Prostate gland (tissue), 2 donors: ENCODE data around the gene PRR23E. TPM values are rescaled to one million over a fixed set of nuclear protein-coding genes. Genes with fewer than 3 reads are reported as not detected.

Experiments
- DNase-seq: peaks from one replicate; pipeline ENCODE4 v3.0.0-alpha.2; 2019; ENCODE audit warnings: low spot score
- H3K27ac ChIP-seq, 2 donors: fragments of 200-600 bp; sonication (generic); 2 replicates each; pipeline ENCODE4 v1.5.1; 2017 to 2019
- H3K27me3 ChIP-seq: fragments of 200-600 bp; sonication (generic); replicated peaks from 2 replicates; pipeline ENCODE4 v1.5.1; 2019; ENCODE audit not compliant: insufficient read depth
- H3K36me3 ChIP-seq, 2 donors: fragments of 200-600 bp; sonication (generic); 1 replicate in 1 of 2; 2 replicates in 1 of 2; pipeline versions ENCODE4 v1.5.1 to v1.8.1; 2017 to 2019
- H3K4me1 ChIP-seq: fragments of 200-600 bp; sonication (generic); replicated peaks from 2 replicates; pipeline ENCODE4 v1.5.1; 2019
- H3K4me3 ChIP-seq, 2 donors: fragments of 200-600 bp; sonication (generic); 2 replicates each; pipeline ENCODE4 v1.5.1; 2017 to 2019
- H3K9me3 ChIP-seq: fragments of 200-600 bp; sonication (generic); 2 replicates; pipeline ENCODE4 v1.5.1; 2017
- CTCF ChIP-seq, 4 experiments: fragments of 200-600 bp in 2 of 4; fragments of 450-650 bp in 2 of 4; sonication (generic) in 2 of 4; IDR thresholded peaks; 1 replicate in 3 of 4; 2 replicates in 1 of 4; pipeline ENCODE4 v1.5.1; 2016 to 2019; ENCODE audit warnings: antibody characterized with exemption in 4 of 4, mild to moderate bottlenecking in 2 of 4, moderate library complexity in 2 of 4
- POLR2A ChIP-seq: fragments of 450-650 bp; IDR thresholded peaks from one replicate; pipeline ENCODE4 v1.6.1; 2016; ENCODE audit warnings: antibody characterized with exemption, mild to moderate bottlenecking
- POLR2AphosphoS5 ChIP-seq: sonication (generic); formaldehyde crosslinking; IDR thresholded peaks from one replicate; pipeline ENCODE4 v1.6.1; 2017; ENCODE audit warnings: antibody characterized with exemption
- WGBS: methylation state at CpG from one replicate; pipeline ENCODE4 v1.1.5; 2018; 5-methylcytosine and 5-hydroxymethylcytosine counted together
- intact Hi-C: fragments of 100-400 bp; cut with DNase I; formaldehyde crosslinking; loops from one replicate; pipeline ENCODE4 v1.14.2; 2022
- total RNA-seq, 2 donors: library from RNA; depleted of rRNA; stranded (reverse); fragments of >200 nt; gene quantifications; one replicate each; pipeline ENCODE4 v1.1.0, GENCODE V29; 2016

Gene PRR23E
- not detected for total RNA-seq

GRCh38 chr3:127192576-127193232 lies at the start of gene PRR23E:
Gene PRR23E (plus strand): TSS chr3:127193131. CDS start chr3:127196686, 3,555 bp downstream.
- TF ChIP-seq POLR2A, result no peak
- no peak for TF ChIP-seq POLR2AphosphoS5
- no peak for TF ChIP-seq CTCF (IDR thresholded peaks at IDR 0.05)
- no peaks in the 10 kb centered on the region for H3K27me3 ChIP-seq
- no peaks in the 10 kb centered on the region for H3K4me1 ChIP-seq
- no peak for DNase-seq
- no peak within 1 kb of the TSS for H3K27ac ChIP-seq
- no peaks in the 10 kb centered on the region for H3K9me3 ChIP-seq
- no peak within 1 kb of the TSS for H3K4me3 ChIP-seq
- intact Hi-C loops, result no loop called here
- WGBS, result 92% methylated on average over 30 of the region's 31 CpGs
- no peaks in the 10 kb centered on the region for H3K36me3 ChIP-seq

GRCh38 chr3:127143172-127143571 lies 49.8 kb upstream of the PRR23E start:
- H3K9me3 ChIP-seq, result no peaks in the 10 kb centered on the region
- no peak overlapping the region for H3K4me3 ChIP-seq
- no peaks in the 10 kb centered on the region for H3K36me3 ChIP-seq
- no peaks in the 10 kb centered on the region for H3K27me3 ChIP-seq
- peaks cover 14% of the 10 kb centered on the region for H3K4me1 ChIP-seq
- TF ChIP-seq POLR2AphosphoS5 (no peak), POLR2A (no peak), CTCF (IDR thresholded peaks at IDR 0.05) (no peak)
- 100% methylated on average over 2 of the region's 2 CpGs for WGBS
- DNase-seq, result no peak
- no peak overlapping the region for H3K27ac ChIP-seq
- intact Hi-C loops, result no loop called here

- H3K27me3 ChIP-seq, result no peaks in the 10 kb centered on the region
- H3K4me1 ChIP-seq, result peaks cover 14% of the 10 kb centered on the region
- intact Hi-C loops, result no loop called here
- 89% methylated on average over 6 of the region's 6 CpGs for WGBS
- DNase-seq, result no peak
- no peaks in the 10 kb centered on the region for H3K36me3 ChIP-seq
- H3K9me3 ChIP-seq, result no peaks in the 10 kb centered on the region
- no peak overlapping the region for H3K4me3 ChIP-seq
- H3K27ac ChIP-seq, result no peak overlapping the region
- TF ChIP-seq POLR2AphosphoS5 (no peak), CTCF (IDR thresholded peaks at IDR 0.05) (no peak), POLR2A (no peak)
Measured at GRCh38 chr3:127144631-127145030, 48.3 kb upstream of the PRR23E start.

GRCh38 chr3:127145266-127145665 lies 47.7 kb upstream of the PRR23E start:
- Histone ChIP-seq H3K27me3 (peaks cover 2% of the 10 kb centered on the region), H3K4me1 (peaks cover 14% of the 10 kb centered on the region), H3K9me3 (no peaks in the 10 kb centered on the region), H3K36me3 (no peaks in the 10 kb centered on the region), H3K4me3 (no peak overlapping the region), H3K27ac (no peak overlapping the region)
- intact Hi-C loops, result no loop called here
- WGBS, result 92% methylated on average over 6 of the region's 6 CpGs
- no peak for TF ChIP-seq POLR2A
- TF ChIP-seq POLR2AphosphoS5, result no peak
- no peak for TF ChIP-seq CTCF (IDR thresholded peaks at IDR 0.05)
- no peak for DNase-seq

- Histone ChIP-seq H3K9me3 (no peaks in the 10 kb centered on the region), H3K36me3 (no peaks in the 10 kb centered on the region), H3K27ac (no peak overlapping the region), H3K4me3 (no peak overlapping the region), H3K4me1 (peaks cover 4% of the 10 kb centered on the region), H3K27me3 (peaks cover 2% of the 10 kb centered on the region)
- TF ChIP-seq CTCF (IDR thresholded peaks at IDR 0.05) (no peak), POLR2A (no peak), POLR2AphosphoS5 (no peak)
- intact Hi-C loops, result no loop called here
- 79% methylated on average over 8 of the region's 8 CpGs for WGBS
- no peak for DNase-seq
Measured at GRCh38 chr3:127147291-127147885, 45.5 kb upstream of the PRR23E start.
